NB4 (cell line): Measurements from ENCODE around the gene AKAP7.

Experiments used
- CTCF ChIP-seq: IDR thresholded peaks from one replicate; pipeline ENCODE4 v1.5.1; 2012; ENCODE audit warnings: low read depth, low read length
- MAX ChIP-seq: IDR thresholded peaks from 2 replicates; pipeline ENCODE4 v1.6.1; 2011; ENCODE audit warnings: low read depth, low read length
- MYC ChIP-seq: IDR thresholded peaks from 2 replicates; pipeline ENCODE4 v1.6.1; 2011; ENCODE audit warnings: low read depth, low read length
- POLR2A ChIP-seq: IDR thresholded peaks from 2 replicates; pipeline ENCODE4 v1.6.1; 2011; ENCODE audit warnings: mild to moderate bottlenecking; ENCODE audit not compliant: insufficient read length; ENCODE audit errors: extremely low read depth

- TF ChIP-seq MAX = no peak
- TF ChIP-seq CTCF = no peak
- TF ChIP-seq POLR2A = no peak
- no peak for TF ChIP-seq MYC
These were observed 150.3 kb downstream of the AKAP7 start for GRCh38 chr6:131285548-131285947.
